Subcutaneous preadipocyte (primary cell): ENCODE results near the gene OR6C74. TPM values are rescaled to one million over a fixed set of nuclear protein-coding genes. Genes with fewer than 3 reads are reported as not detected.

ENCODE experiments used
- total RNA-seq: library from RNA; depleted of rRNA; stranded (reverse); fragments of >200 nt; gene quantifications from 2 replicates; pipeline ENCODE4 v1.2.3, GENCODE V29; 2012

Gene OR6C74
- total RNA-seq, result not detected in 2 replicates

DNA sequence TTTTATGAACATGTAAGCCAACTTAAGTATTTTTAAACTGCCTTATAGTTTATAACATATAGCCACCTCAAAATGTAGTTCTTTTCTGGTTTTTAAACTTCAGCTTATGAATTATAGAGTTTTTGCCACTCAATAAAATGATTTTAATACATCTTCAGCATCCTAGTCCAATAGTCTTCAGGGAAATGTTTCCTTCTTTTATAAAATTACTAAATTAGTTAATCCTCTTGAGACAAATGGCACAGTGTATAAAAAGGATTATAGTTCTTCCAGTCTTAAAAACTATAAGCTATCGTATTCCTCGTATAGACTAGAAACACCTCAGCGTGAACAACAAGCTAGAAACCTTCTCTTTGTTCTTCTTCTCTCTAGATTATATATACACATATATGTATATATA is at the start of gene OR6C74:
Gene OR6C74, plus strand, starts transcription at position 301 of the 400 bp plus-strand sequence. CDS start 2,679 bp downstream, outside the sequence.

DNA sequence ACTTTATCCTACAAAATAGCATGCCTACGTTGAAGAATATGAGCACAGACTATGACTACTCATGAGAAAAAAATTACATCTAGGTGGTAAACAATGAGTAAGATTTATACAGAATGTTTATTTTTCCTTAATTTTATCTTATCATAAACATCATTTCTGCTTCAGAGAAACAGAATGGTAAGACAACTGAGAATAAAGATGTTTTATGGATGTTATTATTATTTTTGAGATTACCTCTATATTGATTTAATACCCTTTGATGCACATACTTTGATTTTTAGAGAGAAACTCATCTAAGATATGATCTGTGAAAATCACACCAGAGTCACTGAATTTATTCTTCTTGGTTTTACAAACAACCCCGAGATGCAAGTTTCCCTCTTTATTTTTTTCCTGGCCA is 23.7 kb upstream of the OR6C74 start, which contains the start of gene OR10A7:
Gene OR10A7, plus strand, starts transcription at position 301 of the 400 bp plus-strand sequence. Its CDS starts 0 bp downstream, at position 301.

Other genes with a start within 250 kb of the OR6C74 start
- not detected in 2 replicates for gene NEUROD4, start 224.6 kb upstream of the OR6C74 start, total RNA-seq
- not detected in 2 replicates for gene OR9K2, start 118.2 kb upstream of the OR6C74 start, total RNA-seq
- gene OR10A7, start 23.6 kb upstream of the OR6C74 start, total RNA-seq, result not detected in 2 replicates
- gene OR6C6, start 52.0 kb downstream of the OR6C74 start, total RNA-seq, result not detected in 2 replicates
- gene OR6C1, start 69.7 kb downstream of the OR6C74 start, total RNA-seq, result not detected in 2 replicates
- not detected in 2 replicates for gene OR6C3, start 86.1 kb downstream of the OR6C74 start, total RNA-seq
- not detected in 2 replicates for gene OR6C75, start 118.4 kb downstream of the OR6C74 start, total RNA-seq
- not detected in 2 replicates for gene OR6C65, start 155.9 kb downstream of the OR6C74 start, total RNA-seq
- gene OR6C76, start 181.6 kb downstream of the OR6C74 start, total RNA-seq, result not detected in 2 replicates
- not detected in 2 replicates for gene OR6C2, start 199.5 kb downstream of the OR6C74 start, total RNA-seq
- not detected in 2 replicates for gene OR6C70, start 225.5 kb downstream of the OR6C74 start, total RNA-seq
- not detected in 2 replicates for gene OR6C68, start 247.8 kb downstream of the OR6C74 start, total RNA-seq